Adrenal gland (tissue), 19 donors: ENCODE results near the gene LMBRD2. TPM values are rescaled to one million over a fixed set of nuclear protein-coding genes. Genes with fewer than 3 reads are reported as not detected.
A peak's percentile ranks its signal among the peaks of the same experiment; 100 is the strongest.
"Not testable (repeated sequence)": the region's sequence is repeated elsewhere in the genome, so short reads cannot be mapped to it uniquely, and the experiment has no call there.

ENCODE experiments used
- DNase-seq, 7 donors: peaks; one replicate each; pipeline ENCODE4 v3.0.0-alpha.2; 2019 to 2020
- H3K27ac ChIP-seq, 5 donors: fragments of 200-600 bp; sonication (generic) in 4 of 5; 1 replicate in 3 of 5; 2 replicates in 2 of 5; pipeline versions ENCODE4 v1.5.1 to v1.8.0; 2016 to 2020; ENCODE audit warnings: mild to moderate bottlenecking in 1 of 5
- H3K27me3 ChIP-seq: fragments of 200-600 bp; 2 replicates; pipeline ENCODE4 v1.8.0; 2021
- H3K36me3 ChIP-seq, 2 donors: fragments of 200-600 bp; replicated peaks in 1 of 2; 1 replicate in 1 of 2; 2 replicates in 1 of 2; pipeline versions ENCODE4 v1.5.1 to v1.8.0; 2018 to 2022
- H3K4me1 ChIP-seq, 2 donors: fragments of 200-600 bp; replicated peaks in 1 of 2; 1 replicate in 1 of 2; 2 replicates in 1 of 2; pipeline versions ENCODE4 v1.5.1 to v1.8.0; 2018 to 2021
- H3K4me3 ChIP-seq, 4 donors: fragments of 200-600 bp; sonication (generic) in 3 of 4; one replicate each; pipeline ENCODE4 v1.5.1; 2016 to 2018
- H3K9me3 ChIP-seq, 3 donors: fragments of 200-600 bp; sonication (generic) in 1 of 3; replicated peaks in 1 of 3; 1 replicate in 2 of 3; 2 replicates in 1 of 3; pipeline versions ENCODE4 v1.5.1 to v1.8.0; 2016 to 2021
- CTCF ChIP-seq, 6 experiments: fragments of 450-650 bp in 4 of 6; fragments of 200-600 bp in 2 of 6; sonication (generic) in 1 of 6; IDR thresholded peaks; 1 replicate in 5 of 6; 2 replicates in 1 of 6; pipeline versions ENCODE4 v1.5.1 to v1.8.0; 2016 to 2021; ENCODE audit warnings: antibody characterized with exemption in 6 of 6, mild to moderate bottlenecking in 2 of 6, moderate library complexity in 1 of 6
- POLR2A ChIP-seq, 2 donors: fragments of 450-650 bp; IDR thresholded peaks; one replicate each; pipeline ENCODE4 v1.6.1; 2017; ENCODE audit warnings: antibody characterized with exemption in 2 of 2, mild to moderate bottlenecking in 2 of 2, moderate library complexity in 1 of 2
- WGBS, 4 donors: extraction: QIAGEN DNeasy Blood & Tissue Kit in 2 of 4; methylation state at CpG; one replicate each; pipeline versions ENCODE4 v1.1.5 to v1.1.7; 2013 to 2017; 5-methylcytosine and 5-hydroxymethylcytosine counted together
- intact Hi-C, 2 donors: fragments of 100-400 bp; cut with DNase I; formaldehyde crosslinking; loops; one replicate each; pipeline versions ENCODE4 v1.14.1 to v1.15.0; 2022 to 2023
- long read RNA-seq, 10 donors: library from polyadenylated mRNA in 3 of 10; unstranded in 2 of 10; stranded (forward) in 1 of 10; transcript quantifications; one replicate each; pipeline ENCODE4 v2.0.0 and lab custom pipeline, GENCODE V29; 2021 to 2026
- polyA plus RNA-seq, 3 donors: library from polyadenylated mRNA; stranded (reverse); fragments of 200-250 nt in 2 of 3; fragments of 350-450 nt in 1 of 3; fragmentation: Illumina TruSeq in 1 of 3; extraction: RNeasy Lipid Tissue Mini Kit (QIAGEN cat#74804) in 1 of 3; gene quantifications; one replicate each; pipeline ENCODE4 v1.2.3, GENCODE V29; 2013 to 2014
- total RNA-seq, 9 donors: library from RNA; depleted of rRNA in 4 of 9; stranded (reverse); fragments of >200 nt in 4 of 9; fragments of 120-200 nt in 1 of 9; fragmentation: NEBNext Ultra II Directional in 1 of 9; extraction: Animal tissue kit (Norgen Biotek cat#: 25700) in 1 of 9; gene quantifications; one replicate each; pipeline versions ENCODE4 v1.1.0 to v1.2.4, GENCODE V29; 2013 to 2023
- donor health status: healthy with polysubstance abuse.
- donor health status: Bipolar disorder and iron deficiency.
- donor health status: DM: yes; HTN: yes; CAD: no.
- donor health status: DM: no; HTN: no; CAD: no.
- donor health status: DM: no; HTN: no; CAD: no.
- donor health status: DM: yes; HTN: yes; CAD: no.

Gene LMBRD2
- total RNA-seq (10 to 100 TPM in 8 of 9 donors, 1 to 10 TPM in 1; 9.6 to 30.1 (median 15.1) TPM), polyA plus RNA-seq (10 to 100 TPM in 1 of 3 donors, 1 to 10 TPM in 2; 2.3 to 24.8 (median 3.7) TPM)
- long read RNA-seq, donor 1, full-length matches to known transcripts, result 2 of 2 reads
- long read RNA-seq, donor 1, partial matches to known transcripts, result 0 of 2 reads
- long read RNA-seq, donor 1, other reads (novel, unspliced or antisense), result 0 of 2 reads
- long read RNA-seq, donor 2, full-length matches to known transcripts, result 1 of 1 reads
- long read RNA-seq, donor 2, partial matches to known transcripts, result 0 of 1 reads
- long read RNA-seq, donor 2, other reads (novel, unspliced or antisense), result 0 of 1 reads
- long read RNA-seq, donor 3, full-length matches to known transcripts, result 1 of 1 reads
- long read RNA-seq, donor 3, partial matches to known transcripts, result 0 of 1 reads
- long read RNA-seq, donor 3, other reads (novel, unspliced or antisense), result 0 of 1 reads
- long read RNA-seq, donor 4, full-length matches to known transcripts, result 1 of 6 reads
- long read RNA-seq, donor 4, partial matches to known transcripts, result 1 of 6 reads
- long read RNA-seq, donor 4, other reads (novel, unspliced or antisense), result 4 of 6 reads
- long read RNA-seq, donor 5, full-length matches to known transcripts, result 13 of 15 reads
- long read RNA-seq, donor 5, partial matches to known transcripts, result 2 of 15 reads
- long read RNA-seq, donor 5, other reads (novel, unspliced or antisense), result 0 of 15 reads
- long read RNA-seq, donor 6, full-length matches to known transcripts, result 2 of 5 reads
- long read RNA-seq, donor 6, partial matches to known transcripts, result 3 of 5 reads
- long read RNA-seq, donor 6, other reads (novel, unspliced or antisense), result 0 of 5 reads
- long read RNA-seq, donor 7, result 0 reads
- long read RNA-seq, donor 8, full-length matches to known transcripts, result 3 of 3 reads
- long read RNA-seq, donor 8, partial matches to known transcripts, result 0 of 3 reads
- long read RNA-seq, donor 8, other reads (novel, unspliced or antisense), result 0 of 3 reads
- long read RNA-seq, donor 9, full-length matches to known transcripts, result 1 of 1 reads
- long read RNA-seq, donor 9, partial matches to known transcripts, result 0 of 1 reads
- long read RNA-seq, donor 9, other reads (novel, unspliced or antisense), result 0 of 1 reads
- long read RNA-seq, donor 10, full-length matches to known transcripts, result 1 of 1 reads
- long read RNA-seq, donor 10, partial matches to known transcripts, result 0 of 1 reads
- long read RNA-seq, donor 10, other reads (novel, unspliced or antisense), result 0 of 1 reads

GRCh38 chr5:36151434-36152323 lies at the start of gene LMBRD2, which contains the start of gene SKP2:
LMBRD2 (minus strand) TSS chr5:36151887; CDS start chr5:36143349, 8,538 bp downstream.
SKP2 (plus strand) TSS chr5:36152111; CDS start chr5:36152263, 152 bp downstream.
- intact Hi-C loops, result no loop called here
- peak; percentile 96 to 99 (median 98) for DNase-seq
- Histone ChIP-seq H3K27ac (peak within 1 kb of the TSS in 4 of 5 donors; percentile 56 to 84 (median 80)), H3K9me3 (no peaks in the 10 kb centered on the region), H3K4me3 (peak within 1 kb of the TSS; percentile 57 to 92 (median 74)), H3K4me1 (peaks cover 13 to 33% of the 10 kb centered on the region in 2 donors), H3K36me3 (no peaks in the 10 kb centered on the region), H3K27me3 (no peaks in the 10 kb centered on the region)
- TF ChIP-seq POLR2A (IDR thresholded peaks at IDR 0.05) (peak; percentile 54 to 80), CTCF (IDR thresholded peaks at IDR 0.05) (no peak)
- WGBS, 4 donors, result 0 to 1% (median 0%) methylated on average over 34 to 81 of the region's 81 CpGs

- DNase-seq, result no peak
- H3K36me3 ChIP-seq, result peaks cover 0 to 22% of the 10 kb centered on the region in 2 donors
- H3K4me1 ChIP-seq, result no peaks in the 10 kb centered on the region
- no peaks in the 10 kb centered on the region for H3K27me3 ChIP-seq
- WGBS, 4 donors, result 87 to 94% (median 91%) methylated on average over 4 of the region's 4 CpGs
- H3K9me3 ChIP-seq, result no peaks in the 10 kb centered on the region
- H3K27ac ChIP-seq, result no peak overlapping the region
- H3K4me3 ChIP-seq, result no peak overlapping the region
- intact Hi-C loops, result no loop called here
- no peak for TF ChIP-seq POLR2A (IDR thresholded peaks at IDR 0.05)
- TF ChIP-seq CTCF (IDR thresholded peaks at IDR 0.05), result no peak
Observed at GRCh38 chr5:36200513-36200912, 48.8 kb upstream of the LMBRD2 start.

- DNase-seq, result no peak
- H3K4me1 ChIP-seq, result no peaks in the 10 kb centered on the region
- H3K27me3 ChIP-seq, result no peaks in the 10 kb centered on the region
- no peak overlapping the region for H3K27ac ChIP-seq
- H3K36me3 ChIP-seq, result peaks cover 0 to 30% of the 10 kb centered on the region in 2 donors
- intact Hi-C loops, result no loop called here
- no peak overlapping the region for H3K4me3 ChIP-seq
- H3K9me3 ChIP-seq, result no peaks in the 10 kb centered on the region
- 69 to 81% (median 75%) methylated on average over 2 of the region's 2 CpGs for WGBS, 4 donors
- no peak for TF ChIP-seq CTCF (IDR thresholded peaks at IDR 0.05)
- TF ChIP-seq POLR2A (IDR thresholded peaks at IDR 0.05), result no peak
Observed at GRCh38 chr5:36199620-36200019, 47.9 kb upstream of the LMBRD2 start.

- H3K27me3 ChIP-seq, H3K4me1 ChIP-seq, intact Hi-C loops, H3K27ac ChIP-seq, H3K9me3 ChIP-seq, DNase-seq, H3K4me3 ChIP-seq: not testable (repeated sequence)
- 87 to 90% (median 89%) methylated on average over 2 to 3 of the region's 3 CpGs for WGBS, 4 donors
- H3K36me3 ChIP-seq, result peaks cover 0 to 30% of the 10 kb centered on the region in 2 donors
Observed at GRCh38 chr5:36198783-36199182, 47.1 kb upstream of the LMBRD2 start.
